ENCODE measurements around the gene RPTOR.

DNA sequence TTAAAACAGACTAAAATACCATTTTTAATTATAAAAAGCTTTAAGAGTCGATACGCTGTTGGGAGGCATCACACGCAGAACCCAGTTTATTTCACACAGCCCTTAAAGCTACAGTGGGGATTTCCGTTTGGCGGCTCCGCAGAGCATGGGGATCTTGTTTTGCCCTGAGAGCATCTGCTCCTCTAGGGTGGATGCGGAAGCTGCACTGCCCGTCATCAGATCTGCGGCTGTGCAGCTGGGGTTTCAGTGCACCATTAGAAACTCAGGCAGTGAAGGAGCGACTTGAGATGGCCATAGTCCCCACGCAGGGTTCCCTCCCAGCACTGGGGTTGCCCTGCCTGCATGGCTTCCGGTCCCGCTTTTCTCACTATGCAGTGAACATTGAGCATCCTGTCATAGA, 384.8 kb downstream of the RPTOR start:
- TF ChIP-seq, protein P1, sequence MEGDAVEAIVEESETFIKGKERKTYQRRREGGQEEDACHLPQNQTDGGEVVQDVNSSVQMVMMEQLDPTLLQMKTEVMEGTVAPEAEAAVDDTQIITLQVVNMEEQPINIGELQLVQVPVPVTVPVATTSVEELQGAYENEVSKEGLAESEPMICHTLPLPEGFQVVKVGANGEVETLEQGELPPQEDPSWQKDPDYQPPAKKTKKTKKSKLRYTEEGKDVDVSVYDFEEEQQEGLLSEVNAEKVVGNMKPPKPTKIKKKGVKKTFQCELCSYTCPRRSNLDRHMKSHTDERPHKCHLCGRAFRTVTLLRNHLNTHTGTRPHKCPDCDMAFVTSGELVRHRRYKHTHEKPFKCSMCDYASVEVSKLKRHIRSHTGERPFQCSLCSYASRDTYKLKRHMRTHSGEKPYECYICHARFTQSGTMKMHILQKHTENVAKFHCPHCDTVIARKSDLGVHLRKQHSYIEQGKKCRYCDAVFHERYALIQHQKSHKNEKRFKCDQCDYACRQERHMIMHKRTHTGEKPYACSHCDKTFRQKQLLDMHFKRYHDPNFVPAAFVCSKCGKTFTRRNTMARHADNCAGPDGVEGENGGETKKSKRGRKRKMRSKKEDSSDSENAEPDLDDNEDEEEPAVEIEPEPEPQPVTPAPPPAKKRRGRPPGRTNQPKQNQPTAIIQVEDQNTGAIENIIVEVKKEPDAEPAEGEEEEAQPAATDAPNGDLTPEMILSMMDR (conservative IDR thresholded peaks at IDR 0.05; ENCODE audit: low read depth, low read length), result no peak
- TF ChIP-seq EZH2 (IDR thresholded peaks at IDR 0.05; ENCODE audit: low read length, unreplicated experiment) (no peak), EZH2phosphoT487 (IDR thresholded peaks at IDR 0.05; ENCODE audit: borderline replicate concordance, low read length) (no peak)
